Activated CD8-positive, alpha-beta memory T cell treated with anti-CD3 and anti-CD28 coated beads for 36 hours (primary cell): Measurements from ENCODE around the gene RFX3. TPM values are rescaled to one million over a fixed set of nuclear protein-coding genes. Genes with fewer than 3 reads are reported as not detected.

Source experiments
- CTCF ChIA-PET: fragments of 350-600 bp; sonication (Branson Sonifier 250); formaldehyde crosslinking; loops from one replicate; lab custom pipeline; 2021; ENCODE audit warnings: antibody characterized with exemption; lab: Charles Lee
- POLR2A ChIA-PET: fragments of 350-600 bp; sonication (Branson Sonifier 250); formaldehyde crosslinking; loops from one replicate; lab custom pipeline; 2021; ENCODE audit warnings: antibody characterized with exemption; lab: Charles Lee
- total RNA-seq, 2 experiments: library from RNA; stranded (reverse); gene quantifications; one replicate each; pipeline ENCODE4 v1.2.3, GENCODE V29; 2021

RFX3 gene
- total RNA-seq, 2 experiments from 2014 or later: 12.4 to 13.2 TPM

DNA sequence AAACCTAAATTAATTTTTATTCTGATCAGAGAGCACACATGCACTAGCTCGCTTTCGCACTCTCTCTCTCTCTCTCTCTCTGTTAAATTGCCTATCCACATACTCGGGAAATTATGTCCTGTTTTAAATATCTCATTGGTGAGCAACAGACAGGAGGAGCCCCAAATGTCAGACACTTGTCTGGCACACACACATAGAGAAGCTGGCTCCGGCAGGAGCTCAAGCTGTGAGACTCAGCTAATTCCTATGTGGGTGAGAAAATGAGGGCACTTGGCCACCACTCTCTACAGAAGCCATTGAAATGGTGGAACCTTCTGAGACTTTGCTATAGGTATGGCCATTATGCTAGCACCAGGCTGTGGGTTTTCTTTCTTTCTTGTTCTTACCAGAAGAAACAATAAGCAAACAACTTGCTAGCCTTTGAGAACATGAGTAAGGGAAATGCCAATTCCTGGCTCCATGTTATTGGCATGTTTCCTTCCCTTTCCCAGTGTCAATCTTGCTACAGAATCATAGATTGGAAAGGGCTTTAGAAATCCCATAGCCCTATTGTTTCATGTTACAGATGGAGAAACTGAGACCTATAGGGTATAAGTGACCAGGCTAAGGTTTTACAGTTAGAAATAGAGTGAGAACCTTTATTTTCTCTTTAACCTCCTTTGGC lies 9.0 kb downstream of the RFX3 start:
- ChIA-PET POLR2A (interaction anchor here (1.0 to 1.4 kb wide), 2 partner anchors 10 to 41 kb away, joined by 3 to 4 read pairs; no protein-coding TSS in a partner anchor), CTCF (no interaction called here)

- ChIA-PET CTCF (no interaction called here), POLR2A (no interaction called here)
Measured at GRCh38 chr9:3515405-3515804, 10.4 kb downstream of the RFX3 start.

GRCh38 chr9:3514786-3515185 lies 11.0 kb downstream of the RFX3 start:
- ChIA-PET POLR2A (no interaction called here), CTCF (no interaction called here)

DNA sequence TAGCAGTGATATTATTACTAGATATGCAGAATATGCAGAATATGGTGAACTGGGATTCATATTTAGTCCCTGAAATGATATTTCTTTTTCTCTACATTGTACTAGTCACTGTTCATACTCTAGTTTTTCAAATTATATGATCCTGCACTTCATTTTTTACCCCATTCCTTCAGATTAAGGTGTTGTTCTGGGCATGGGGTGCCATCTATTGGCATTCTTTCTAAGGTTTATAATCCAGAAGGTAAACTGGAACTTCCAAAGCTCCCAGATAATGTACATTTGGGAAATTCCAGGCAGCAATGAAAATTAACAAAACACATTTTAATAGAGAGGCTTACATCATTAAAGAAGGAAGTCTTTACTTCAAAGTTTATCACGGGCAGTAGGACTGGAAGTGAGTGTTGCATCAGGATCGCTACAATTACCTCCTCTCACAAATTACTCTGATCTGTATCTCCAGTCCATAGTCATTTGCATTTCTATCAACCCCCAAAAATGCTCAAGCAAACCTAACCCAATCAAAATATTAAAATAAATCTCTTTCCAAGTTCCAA lies 12.5 kb downstream of the RFX3 start:
- POLR2A ChIA-PET: no interaction called here
- CTCF ChIA-PET: no interaction called here

DNA sequence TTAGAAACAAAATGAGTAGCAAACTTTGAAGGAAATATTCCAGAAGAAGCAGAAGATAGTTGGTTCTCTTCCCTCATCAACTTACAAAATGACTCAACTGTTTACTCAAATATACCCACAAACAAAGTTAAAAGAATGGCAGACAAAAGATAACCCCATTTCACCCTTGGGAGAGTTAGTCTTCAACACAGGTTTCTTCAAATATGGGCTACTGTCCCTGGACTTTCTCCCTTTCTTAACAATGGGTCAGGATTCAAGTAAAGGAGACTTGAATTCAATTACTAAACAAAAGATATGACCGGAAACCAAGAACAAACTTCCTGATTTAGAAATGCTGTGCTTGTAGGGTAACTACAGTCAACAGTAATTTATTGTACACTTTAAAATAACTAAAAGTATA lies 14.2 kb downstream of the RFX3 start:
- ChIA-PET POLR2A (no interaction called here), CTCF (no interaction called here)

- POLR2A ChIA-PET: no interaction called here
- CTCF ChIA-PET: no interaction called here
Measured at GRCh38 chr9:3510796-3511195, 15.0 kb downstream of the RFX3 start.

- POLR2A ChIA-PET: no interaction called here
- CTCF ChIA-PET: no interaction called here
Measured at GRCh38 chr9:3509926-3510325, 15.9 kb downstream of the RFX3 start.

GRCh38 chr9:3508521-3509291 lies 17.1 kb downstream of the RFX3 start:
- ChIA-PET POLR2A (interaction anchor here (1.3 kb wide), 1 partner anchor 18 kb away, joined by 7 read pairs; no protein-coding TSS in a partner anchor), CTCF (no interaction called here)

DNA sequence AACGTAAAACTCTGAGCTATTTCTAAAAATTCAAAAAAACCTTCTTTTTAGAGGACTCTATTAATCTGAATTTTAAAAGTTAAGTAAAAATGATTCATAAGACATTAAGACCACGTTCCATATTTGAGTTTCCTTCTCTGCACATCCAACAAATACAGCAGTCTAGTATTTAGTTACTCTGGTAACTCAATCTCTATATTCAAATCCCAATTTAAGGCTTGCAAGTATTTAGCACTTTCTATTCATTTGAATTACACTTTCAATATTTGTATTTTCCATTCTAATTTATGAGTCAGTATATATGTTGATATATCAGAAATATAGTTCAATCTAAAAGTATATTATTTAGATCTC lies 17.7 kb downstream of the RFX3 start:
- CTCF ChIA-PET: interaction anchor here (0.7 kb wide), 1 partner anchor 10 kb away, joined by 6 read pairs; no protein-coding TSS in a partner anchor
- POLR2A ChIA-PET: interaction anchor here (1.3 kb wide), 1 partner anchor 19 kb away, joined by 7 read pairs; no protein-coding TSS in a partner anchor

DNA sequence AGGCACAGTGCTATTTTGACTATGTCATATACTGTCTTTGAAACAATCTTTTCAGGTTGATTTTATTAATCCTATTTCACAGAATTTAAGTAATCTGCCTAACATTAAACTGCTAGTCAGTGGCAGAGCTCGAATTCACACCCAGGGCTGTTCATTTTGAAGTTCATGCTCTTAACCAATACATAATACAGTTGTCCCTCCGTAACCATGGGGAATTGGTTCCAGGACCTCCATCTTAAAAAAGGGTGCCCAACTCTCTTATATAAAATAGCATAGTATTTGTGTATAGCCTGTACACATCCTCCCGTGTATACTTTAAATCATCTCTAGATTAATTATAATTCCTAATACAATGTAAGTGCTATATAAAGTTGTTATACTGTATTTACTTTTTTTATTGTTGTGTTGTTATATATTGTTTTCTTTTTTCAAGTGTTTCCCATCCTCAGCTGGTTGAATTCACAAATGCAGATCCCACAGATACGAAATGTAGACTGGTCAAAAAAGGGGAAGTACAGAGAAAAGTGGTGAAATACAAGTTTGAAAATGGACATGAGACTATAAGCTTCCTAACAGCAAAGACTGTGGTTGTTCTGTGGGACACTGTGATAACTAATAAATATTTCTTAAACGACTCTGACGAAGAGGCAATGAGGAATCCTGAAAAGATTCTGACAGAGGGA lies 18.3 kb downstream of the RFX3 start:
- CTCF ChIA-PET: interaction anchor here (0.7 kb wide), 1 partner anchor 9 kb away, joined by 6 read pairs; no protein-coding TSS in a partner anchor
- POLR2A ChIA-PET: interaction anchor here (0.7 to 1.3 kb wide), 2 partner anchors 19 to 35 kb away, joined by 3 to 7 read pairs; no protein-coding TSS in a partner anchor

GRCh38 chr9:3506164-3506563 lies 19.6 kb downstream of the RFX3 start:
- ChIA-PET POLR2A (no interaction called here), CTCF (no interaction called here)

DNA sequence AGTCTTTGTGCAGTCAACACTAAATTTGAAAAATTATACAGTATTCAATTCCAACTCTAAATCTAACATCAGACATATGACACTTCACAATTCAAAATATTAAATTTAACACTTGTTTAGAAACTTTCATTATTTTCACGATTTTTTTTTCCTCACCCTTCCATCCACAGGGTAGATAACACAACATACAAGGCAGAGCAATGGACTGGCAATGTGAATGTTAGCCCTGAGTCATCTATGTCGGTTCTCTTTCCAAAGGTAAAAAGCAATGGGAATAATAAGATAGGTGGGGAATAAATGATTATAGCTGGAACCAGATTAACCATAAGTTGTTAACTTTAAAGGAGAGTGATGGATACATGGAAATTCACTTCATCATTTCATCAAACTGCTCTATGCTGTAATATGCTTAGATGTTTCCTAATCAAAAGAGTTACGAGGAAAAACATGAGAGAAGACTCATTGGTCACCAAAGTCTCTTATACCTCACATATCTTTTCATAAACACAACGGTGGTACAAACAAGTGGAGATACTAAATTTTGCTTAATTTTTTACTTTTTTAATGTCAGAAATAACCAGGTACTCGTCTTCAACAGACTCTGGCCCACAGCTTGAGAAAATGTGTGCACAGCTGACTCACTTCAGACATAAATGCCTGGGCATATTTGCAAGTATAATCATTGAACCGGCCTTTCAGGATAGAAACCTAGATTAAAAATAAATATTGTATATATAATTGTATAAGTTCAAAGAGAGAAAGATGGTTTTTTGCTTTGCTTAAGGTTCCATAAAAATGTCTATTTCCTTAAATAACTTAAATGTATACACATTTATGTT lies 23.0 kb downstream of the RFX3 start:
- ChIA-PET CTCF (no interaction called here), POLR2A (interaction anchor here (0.7 kb wide), 1 partner anchor 1041 kb away, joined by 3 read pairs; no protein-coding TSS in a partner anchor)

- CTCF ChIA-PET: no interaction called here
- POLR2A ChIA-PET: no interaction called here
Measured at GRCh38 chr9:3500044-3500443, 25.8 kb downstream of the RFX3 start.

- CTCF ChIA-PET: interaction anchor here (0.6 to 1.0 kb wide), 2 partner anchors 9 to 581 kb away, joined by 3 to 6 read pairs; no protein-coding TSS in a partner anchor
- POLR2A ChIA-PET: no interaction called here
Measured at GRCh38 chr9:3498691-3499090, 27.1 kb downstream of the RFX3 start.

DNA sequence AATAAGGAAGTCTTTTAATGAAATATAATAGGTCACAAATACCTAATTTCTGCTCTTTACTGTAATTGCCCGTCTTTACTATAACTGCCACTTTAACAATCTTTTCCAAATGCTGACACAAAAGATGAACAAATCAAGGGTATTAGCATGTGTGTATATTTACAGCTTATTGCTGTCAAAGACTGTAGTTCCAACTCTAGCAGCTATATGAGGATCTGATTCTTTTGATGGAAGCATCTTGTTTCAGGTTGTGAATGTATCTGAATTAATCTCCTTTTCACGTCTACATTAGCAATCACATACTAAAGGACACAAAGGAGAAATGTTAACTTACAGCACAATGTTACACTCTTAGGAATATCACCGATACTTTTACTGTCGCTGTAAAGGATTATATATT lies 27.9 kb downstream of the RFX3 start:
- ChIA-PET CTCF (interaction anchor here (0.6 to 1.0 kb wide), 2 partner anchors 10 to 582 kb away, joined by 3 to 6 read pairs; no protein-coding TSS in a partner anchor), POLR2A (no interaction called here)

GRCh38 chr9:3497401-3497800 lies 28.4 kb downstream of the RFX3 start:
- POLR2A ChIA-PET: no interaction called here
- CTCF ChIA-PET: no interaction called here

- POLR2A ChIA-PET: no interaction called here
- CTCF ChIA-PET: no interaction called here
Measured at GRCh38 chr9:3495855-3496254, 29.9 kb downstream of the RFX3 start.

GRCh38 chr9:3492214-3492613 lies 33.6 kb downstream of the RFX3 start:
- CTCF ChIA-PET: no interaction called here
- POLR2A ChIA-PET: no interaction called here

DNA sequence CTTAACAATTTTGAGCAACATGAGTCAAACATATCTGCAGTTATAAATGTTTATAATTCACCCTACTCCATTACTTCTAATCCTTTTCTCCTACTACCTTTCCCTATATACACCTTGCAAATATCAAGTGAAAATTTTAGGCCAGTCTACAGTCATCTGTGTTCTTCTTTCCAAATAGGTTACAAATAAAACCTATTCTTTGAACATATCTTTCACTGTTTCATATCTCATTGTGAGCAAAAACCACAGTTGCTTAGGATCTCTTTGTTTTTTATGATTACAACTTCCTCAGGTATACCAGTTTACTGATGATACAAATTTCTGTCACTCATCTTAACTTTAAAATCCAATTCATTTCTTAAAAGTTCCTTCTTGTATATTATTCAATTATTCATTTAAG lies 34.4 kb downstream of the RFX3 start:
- POLR2A ChIA-PET: no interaction called here
- CTCF ChIA-PET: no interaction called here
